HG03460 (cell line): ENCODE results near the gene TKTL1.
"Not testable (repeated sequence)": the region's sequence is repeated elsewhere in the genome, so short reads cannot be mapped to it uniquely, and the experiment has no call there.

ENCODE experiments used
- ATAC-seq: cut with Tn5 transposase; IDR thresholded peaks from one replicate; pipeline ENCODE4 v1.9.1; 2021; ENCODE audit not compliant: unreplicated experiment

Gene TKTL1

DNA sequence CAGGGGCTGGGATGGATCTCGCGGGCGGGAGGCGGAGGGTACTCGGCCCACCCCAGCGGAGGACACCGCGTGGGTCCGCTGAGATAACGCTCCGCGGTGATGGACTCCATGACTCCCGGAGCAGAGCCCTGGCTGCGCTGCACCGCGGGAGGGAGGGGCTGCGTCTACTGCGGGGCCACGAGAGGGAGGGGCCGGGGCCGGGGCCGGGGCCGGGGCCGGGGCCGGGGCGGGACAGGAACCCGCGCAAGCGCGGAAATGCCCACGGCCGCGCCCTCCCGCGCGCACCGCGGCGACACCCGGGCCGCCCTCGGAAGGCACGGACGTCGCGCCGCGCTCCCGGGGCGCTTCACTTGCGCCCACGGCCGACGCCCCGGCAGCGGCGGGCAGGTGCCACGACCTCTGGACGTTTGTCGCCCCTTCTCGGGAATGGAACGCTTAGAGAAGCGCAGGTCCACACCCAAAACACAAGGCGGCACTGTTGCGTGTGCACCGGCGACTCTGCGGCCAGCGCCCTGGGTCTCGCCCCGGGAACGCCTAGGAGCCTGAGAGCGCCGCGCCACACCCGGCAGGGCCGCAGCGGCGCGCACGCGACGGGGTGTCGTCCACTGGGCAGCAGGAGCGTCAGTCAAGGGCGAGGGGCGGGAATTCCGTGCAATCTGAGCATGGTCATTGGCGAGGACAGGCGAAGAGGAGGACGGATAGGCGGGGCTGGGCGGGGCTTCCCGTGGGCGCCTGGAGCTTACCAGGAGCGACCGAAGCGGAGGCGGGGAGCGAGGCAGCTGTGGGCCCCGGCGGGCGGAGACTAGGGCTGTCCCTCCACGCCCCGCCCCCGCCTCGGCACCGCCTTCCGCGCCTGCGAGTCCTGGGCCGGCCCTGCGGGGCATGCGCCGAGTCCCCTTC is 46.1 kb downstream of the TKTL1 start:
- ATAC-seq: peak; percentile 62

DNA sequence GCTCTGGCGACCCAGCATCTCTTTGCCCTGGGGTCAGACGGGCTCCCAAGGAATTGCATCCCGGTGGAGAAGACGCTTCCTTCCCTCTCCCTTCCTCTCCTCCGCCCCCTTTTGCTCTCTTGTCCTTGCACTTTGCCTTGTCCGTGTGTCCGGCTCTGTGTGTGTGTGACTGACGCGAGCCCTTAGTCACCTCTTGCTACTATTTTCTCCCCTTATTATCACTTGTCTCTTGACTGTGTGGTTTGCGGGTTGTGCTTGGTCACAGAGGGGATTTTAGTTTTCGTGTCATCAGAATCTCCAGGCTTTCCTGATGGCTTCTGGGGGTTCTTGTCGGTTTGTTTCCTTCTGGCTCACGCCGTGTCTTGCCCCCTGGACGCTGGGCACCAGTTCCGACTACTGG is 47.5 kb downstream of the TKTL1 start:
- ATAC-seq: not testable (repeated sequence)

DNA sequence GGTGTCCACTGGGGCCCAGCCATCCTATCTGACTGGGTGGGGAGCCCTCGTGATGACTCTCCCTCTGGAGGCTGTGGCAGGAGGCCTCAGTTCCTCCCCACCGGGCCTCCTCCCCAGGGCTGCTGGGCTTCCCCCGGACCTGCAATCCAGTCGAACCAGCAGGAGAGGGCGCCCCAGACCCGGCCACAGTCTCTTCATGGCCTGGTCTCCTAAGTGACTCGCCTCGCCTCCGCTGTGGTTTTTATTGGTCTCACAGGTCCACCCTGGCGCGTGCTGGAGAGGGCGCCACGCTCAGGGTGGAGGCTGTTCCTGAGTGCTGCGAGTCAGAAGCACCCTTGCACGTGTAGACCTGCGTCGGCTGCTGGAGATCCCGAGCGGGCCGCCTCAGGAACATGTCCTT is 48.0 kb downstream of the TKTL1 start:
- ATAC-seq: not testable (repeated sequence)

DNA sequence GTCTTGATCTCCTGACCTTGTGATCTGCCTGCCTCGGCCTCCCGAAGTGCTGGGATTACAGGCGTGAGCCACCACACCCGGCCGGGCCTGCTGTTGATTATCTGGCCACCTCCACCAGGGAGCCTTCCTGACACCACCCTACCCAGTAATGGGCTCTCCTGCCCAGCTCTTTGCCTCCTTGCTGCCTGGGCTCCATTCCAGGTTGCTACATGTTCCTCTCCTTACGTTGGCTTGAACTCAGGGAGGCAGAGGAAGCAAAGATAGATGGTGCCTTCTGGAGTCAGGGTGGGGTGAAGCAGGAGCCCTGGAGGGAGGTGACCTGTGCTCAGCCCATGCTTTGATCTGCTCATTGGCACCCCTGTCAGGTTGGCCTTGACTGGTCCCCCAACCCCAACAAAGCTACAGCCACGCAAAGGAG is 52.5 kb downstream of the TKTL1 start:
- ATAC-seq: no peak

DNA sequence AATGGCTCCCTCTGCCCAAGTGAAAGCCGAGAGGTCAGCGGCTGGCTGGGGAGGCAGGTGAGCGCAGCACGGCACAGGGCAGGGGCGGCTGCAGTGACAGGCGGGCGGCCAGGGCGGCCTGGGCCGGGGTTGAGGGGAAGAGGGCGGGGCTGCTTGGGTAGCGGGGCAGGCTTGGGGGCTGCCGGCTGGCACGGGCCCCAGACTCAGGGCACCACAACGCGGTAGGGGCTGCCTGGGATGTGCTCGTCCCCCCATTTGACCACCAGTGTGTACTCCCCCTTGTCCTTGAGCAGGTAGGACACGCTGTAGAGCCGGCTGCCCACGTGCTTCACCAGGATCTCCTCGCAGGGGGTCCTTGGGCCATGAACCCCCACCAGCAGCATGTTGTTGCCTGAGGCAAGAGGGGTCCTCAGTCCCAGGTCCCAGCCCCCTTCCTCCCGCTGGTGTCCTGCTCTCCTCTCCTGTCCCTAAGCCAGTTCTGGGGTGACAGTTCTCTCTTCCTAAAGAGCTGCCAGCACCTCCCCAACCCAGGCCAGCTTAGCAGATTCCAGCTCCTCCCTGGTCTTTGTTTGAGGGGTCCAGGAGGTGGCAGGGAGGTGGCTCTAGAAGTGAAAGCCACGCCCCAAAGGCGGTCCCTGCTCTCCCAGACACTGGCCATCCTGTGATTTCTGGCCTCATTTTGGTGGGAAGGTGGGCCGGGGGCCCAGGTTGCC is 53.2 kb downstream of the TKTL1 start:
- ATAC-seq: no peak

DNA sequence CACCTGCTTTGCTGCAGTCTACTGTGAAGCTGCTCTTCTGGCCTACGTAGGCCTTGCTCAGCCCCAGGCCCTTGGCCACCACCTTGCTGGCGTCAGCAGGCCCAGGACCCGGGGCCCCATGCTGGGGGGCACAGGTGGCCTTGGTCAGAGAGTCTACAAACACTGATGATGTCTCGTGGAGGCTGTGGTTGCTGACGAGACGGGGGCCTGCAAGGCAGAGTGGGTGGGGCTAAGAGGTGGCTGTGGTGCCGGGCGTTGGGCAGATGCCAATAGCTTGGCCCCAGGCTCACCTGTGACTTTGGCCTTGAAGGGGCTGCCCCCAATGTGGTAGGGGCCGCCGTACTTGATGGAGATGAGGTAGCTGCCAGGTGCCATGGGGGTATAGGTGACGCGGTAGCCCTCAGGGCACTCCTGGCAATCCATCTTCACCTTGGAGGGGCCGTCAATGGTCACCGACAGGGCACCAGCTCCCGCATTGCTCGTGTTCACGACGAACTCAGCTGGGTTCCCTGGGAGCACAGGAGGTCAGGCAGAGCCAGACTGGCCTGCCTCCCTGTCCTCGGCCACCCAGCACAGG is 53.9 kb downstream of the TKTL1 start:
- no peak for ATAC-seq

DNA sequence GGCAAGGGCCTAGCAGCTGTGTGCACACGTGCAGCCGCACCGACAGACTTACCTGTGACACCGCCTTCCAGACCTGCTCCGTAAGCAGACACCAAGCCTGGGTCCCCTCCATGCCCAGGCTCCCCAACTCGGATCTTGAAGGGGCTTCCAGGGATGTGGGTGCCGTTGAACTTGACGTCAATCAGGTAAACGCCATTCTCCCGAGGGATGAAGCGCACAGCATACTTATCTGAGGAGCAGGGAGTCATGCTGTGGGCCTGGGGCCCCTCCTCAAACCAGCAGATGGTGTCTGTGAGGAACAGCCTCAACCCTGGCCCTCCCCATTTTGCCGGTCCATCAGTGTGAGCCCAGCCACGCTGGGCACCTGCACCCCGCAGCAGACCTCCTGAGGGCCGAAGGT is 54.4 kb downstream of the TKTL1 start:
- ATAC-seq: no peak

DNA sequence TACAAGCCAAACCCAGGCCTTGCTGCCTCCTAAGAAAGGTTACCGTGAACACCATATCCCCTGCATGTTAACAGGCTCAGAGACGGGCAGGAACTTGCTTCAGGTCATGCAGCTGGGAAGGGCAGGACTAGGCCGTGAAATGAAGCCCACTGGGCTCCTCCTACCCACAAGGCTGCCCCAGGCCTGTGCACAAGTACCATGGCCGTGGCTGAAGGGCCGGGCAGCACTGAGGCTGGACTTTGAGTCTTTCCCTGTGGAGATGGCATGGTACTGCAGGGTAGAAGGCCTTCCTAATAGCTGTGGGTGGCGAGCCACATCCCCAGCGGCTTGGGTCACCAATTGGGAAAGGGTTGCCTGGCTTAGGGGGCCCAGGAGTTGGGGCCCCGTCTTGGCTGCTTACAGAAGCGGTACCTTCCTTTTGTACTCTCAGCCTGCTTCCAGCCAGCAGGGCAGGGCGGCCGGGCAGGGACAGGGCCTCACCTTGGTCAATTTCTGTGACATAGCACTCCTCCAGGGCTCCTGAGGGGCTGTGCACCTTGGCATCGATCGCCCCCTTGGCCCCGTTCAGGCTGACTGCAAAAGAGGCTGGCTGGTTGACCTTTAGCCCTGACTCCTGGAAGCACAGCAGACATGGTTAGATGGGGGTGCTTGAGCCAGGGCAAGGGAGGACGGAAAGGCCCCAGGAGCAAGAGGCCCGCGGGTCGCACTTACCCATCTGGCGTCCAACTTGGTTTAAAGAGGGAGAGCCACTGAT is 55.0 kb downstream of the TKTL1 start:
- ATAC-seq: no peak

DNA sequence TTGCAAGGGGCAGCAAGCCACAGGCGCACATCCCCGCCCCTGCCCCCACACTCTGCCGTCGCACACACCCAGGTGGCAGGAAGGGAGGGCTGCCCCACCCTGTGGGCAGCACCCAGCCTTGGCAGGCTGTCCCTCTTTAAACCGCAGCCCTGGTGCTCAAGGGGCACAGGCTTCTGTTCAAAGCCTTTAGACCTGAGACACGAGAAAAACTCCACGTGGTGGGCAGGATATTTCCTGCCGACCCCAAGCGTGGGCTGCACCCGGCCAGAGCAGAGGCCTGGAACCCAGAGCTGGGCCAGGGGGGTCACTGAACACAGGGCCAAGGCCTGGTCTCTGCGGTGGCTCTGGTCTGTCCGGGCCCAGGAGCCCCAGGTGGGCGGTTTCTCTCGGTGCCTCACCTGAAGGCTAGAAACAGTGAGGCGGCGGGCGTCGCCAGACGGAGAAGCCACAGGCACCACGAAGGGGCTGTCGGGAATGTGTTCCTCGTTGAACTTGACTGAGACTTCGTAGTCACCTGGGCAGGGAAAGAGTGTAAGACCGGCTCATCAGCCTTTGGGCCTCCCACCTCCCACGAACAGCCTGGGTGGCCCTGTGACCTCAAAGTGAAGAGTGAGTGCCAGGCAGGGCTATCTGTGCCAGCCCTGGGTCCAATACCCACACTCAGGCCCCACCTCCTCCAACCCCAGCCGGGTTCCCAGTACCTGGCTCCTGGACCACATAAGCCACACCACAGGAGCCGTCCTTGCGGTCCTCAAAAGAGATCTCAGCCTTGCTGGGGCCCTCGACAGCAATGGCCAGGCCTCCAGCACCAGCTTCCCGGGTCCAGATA is 55.8 kb downstream of the TKTL1 start:
- ATAC-seq: no peak

DNA sequence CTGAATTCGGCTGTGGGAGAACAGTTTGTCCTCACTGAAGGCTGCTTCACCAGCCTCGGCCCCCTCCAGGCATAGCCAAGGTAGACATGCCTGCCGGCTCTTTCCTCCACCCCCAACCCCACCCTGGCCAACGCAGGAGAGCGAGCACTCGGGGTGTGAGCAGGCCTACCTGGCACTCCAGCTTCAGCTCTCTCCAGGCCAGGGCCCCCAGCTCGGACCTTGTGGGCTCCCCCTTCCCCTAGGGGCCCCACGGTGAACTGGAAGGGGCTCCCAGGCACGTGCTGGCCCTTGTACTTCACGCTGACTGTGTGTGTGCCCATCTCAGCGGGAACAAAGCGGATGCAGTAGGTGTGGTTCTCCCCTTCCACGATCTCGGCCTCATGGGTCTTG is 56.4 kb downstream of the TKTL1 start:
- ATAC-seq: no peak

DNA sequence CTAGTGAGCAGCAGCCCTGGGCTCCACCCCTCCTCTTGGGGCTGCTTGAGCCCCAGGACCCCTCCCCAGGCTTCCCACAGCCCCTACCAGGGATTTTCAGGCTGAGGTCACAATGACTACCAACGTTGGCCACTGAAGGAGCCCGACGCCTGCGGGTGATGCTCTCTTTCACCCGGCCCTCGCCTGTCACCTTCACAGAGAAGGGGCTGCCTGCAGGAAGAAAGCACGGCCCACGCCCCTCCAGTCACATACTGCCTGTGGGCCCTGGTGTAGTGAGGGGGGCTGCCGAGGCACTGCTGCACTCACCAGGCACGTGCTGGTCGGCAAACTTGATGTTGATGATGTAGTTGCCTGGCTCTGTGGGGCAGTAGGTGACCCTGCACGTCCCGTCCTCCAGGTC is 56.9 kb downstream of the TKTL1 start:
- ATAC-seq: no peak

DNA sequence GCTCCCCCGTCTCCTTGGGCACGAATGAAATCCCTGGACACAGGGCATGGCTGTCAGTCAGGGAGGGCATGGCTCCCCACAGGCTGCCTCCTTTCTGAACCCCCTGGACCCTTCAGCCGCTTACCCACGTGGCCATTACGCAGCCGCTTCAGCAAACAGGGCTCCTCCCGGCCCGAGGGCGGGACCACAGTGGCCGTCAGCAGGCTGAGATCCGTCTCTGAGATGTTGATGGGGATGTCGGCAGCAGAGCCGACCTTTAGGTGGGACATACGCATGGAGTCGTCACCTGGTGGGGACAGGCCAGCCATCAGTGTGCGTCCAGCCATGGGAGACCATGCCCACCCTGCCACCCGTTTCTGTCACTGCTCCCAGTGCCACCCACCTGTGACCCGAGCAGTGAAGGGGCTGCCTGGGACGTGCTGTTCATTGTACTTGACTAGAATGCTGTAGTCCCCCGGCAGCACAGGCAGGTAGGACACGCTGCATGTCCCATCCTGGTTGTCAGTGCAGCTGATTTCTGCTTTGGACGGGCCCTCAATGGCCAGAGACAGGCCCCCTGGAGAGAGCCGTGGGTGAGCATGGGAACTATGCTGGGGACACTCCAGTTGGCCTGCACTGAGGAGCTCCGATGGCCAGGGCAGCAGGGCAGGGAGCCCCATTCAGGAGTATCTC is 57.7 kb downstream of the TKTL1 start:
- no peak for ATAC-seq

DNA sequence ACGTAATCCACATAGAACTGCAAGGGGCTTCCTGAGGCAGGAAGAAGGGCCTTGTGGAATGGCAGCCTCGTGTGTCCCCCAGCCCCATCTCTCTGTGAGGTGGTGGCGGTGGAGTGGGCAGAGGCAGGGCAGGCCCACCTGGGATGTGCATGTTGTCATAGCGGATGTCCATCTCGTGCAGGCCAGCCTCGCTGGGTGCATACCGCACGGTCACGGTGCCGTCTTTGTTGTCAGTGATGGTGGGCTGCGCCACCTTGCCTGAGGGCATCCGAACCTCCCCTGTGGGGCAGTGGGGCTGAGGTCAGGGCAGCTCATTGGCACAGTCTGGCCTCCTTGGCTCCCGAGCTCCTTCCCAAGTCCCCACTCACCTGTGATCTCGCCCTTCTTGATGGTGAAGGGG is 58.4 kb downstream of the TKTL1 start:
- ATAC-seq: no peak

DNA sequence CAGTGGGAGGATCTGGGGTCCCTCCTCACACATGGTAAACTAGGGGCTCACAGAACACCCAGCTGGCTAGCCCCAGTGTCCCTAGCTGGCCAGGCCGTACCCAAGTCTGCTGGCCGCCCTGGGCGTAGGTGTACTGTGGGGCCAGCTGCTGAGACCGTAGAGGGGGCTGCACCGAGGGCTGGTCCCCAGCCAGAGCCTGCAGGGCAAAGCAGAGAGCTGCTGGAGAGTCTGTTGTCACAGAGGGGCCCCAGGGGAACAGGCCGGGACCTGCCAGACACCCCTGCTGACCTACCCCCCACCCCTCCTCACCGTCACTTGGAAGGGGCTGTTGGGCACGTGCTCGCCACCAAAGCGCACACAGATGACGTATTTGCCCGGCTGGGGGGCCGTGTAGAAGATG is 58.9 kb downstream of the TKTL1 start:
- ATAC-seq: no peak

DNA sequence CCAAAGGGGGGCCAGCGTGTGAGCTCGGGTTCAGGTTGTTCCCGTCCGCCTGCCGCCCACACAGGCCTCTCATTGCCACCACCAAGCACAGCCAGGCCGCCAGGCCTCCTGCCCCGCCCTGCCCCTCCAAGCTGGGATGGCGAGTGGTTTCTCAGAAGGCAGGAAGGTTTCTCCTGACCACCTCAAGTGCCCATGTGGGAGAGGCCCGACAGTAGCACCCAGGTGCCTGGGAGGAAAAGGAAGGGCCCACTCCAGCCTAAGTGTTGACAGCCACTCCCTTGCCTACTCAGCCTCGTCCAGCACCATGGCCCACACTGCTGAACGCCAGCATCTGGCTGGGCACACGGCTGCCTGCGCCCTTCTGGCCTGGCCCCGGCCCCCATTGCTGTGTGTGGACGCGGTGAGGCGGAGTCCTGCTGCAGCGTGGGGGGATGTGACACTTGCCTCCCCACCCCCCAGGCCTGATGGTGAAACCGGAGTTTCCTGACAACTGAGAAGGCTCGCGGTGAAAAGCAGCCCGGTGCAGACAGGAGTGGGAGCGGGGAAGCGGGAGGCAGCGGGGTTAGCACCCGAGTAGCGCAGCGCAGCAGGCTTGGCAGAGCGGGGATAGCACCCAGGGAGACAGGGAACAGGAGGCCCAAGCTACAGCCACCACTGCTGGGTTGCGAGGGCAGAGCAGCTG is 59.6 kb downstream of the TKTL1 start:
- ATAC-seq: no peak

DNA sequence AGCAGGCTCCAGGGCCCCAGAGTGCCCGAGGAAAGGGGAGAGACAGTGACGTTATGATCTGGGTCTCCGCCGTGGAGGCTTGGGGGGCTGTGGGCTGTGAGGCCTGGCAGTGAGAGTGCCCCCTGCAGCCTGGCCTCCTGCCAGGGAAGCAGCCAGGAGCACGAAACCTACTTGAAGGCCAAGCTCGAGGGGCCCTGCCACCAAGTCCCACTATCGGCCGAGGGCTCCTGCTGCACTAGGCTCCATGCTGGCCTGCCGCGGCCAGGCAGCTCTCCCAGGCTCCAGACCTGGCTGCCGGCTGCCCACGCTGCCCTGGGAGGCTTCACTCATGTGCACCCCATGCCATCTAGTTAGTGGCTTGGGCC is 60.2 kb downstream of the TKTL1 start:
- ATAC-seq: no peak

DNA sequence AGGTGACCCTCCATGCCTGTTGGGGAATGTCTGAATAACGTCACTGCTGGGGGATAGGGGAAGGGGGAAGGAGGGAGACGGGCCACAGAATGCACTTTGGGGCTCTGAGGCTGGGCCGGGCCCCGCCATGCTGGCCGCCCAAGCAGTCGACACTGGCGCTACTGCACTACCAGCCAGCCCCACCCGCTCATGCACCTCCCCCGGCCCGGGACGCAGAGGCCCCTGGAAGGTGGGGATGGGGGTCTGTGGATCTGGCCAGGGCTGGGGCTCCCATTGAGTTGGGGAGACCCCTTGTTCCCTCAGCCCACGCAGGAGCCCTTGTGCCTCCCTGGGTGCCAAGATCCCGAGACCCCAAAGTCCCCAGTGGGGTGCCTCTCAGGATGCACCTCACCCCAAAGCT is 61.0 kb downstream of the TKTL1 start:
- no peak for ATAC-seq

DNA sequence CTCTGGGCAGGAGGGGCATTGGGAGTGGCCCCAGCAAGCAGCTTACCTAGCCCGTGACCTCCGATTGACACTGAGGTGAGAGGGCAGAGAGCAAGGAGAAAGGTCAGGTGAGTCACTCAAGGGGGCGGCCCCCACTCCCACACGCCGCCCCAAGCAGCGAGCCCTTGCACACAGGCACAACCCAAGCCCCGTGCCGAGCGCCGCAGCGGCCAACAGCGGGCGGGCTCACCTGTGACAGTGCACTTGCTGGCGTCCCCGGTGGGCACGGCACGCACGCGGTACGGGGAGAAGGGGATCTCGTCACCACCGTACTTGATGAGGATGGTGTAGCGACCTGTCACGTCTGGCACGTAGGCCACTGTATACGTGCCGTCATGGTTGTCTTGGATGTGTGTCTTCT is 61.6 kb downstream of the TKTL1 start:
- ATAC-seq: no peak

DNA sequence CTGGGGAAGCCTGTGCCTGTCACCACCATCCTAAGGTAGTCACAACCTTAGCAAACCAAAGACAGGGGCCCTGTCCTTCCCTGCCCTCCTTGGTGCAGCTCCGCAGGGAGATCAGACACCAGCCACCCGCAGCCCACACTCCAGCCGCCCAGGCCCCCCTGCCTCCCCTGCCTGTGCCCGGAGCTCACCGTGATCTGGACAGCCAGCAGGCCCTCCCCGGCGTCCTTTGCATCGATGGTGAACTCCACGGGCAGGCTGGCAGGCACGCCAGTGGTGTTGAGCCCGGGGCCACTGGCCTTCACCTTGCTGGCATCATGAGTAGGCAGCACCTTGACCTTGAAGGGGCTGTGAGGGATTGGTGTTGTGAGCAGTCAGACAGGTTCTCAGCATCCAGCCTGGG is 62.4 kb downstream of the TKTL1 start:
- no peak for ATAC-seq
